HL-60 (cell line): ENCODE measurements around the gene RPAIN.
A peak's percentile ranks its signal among the peaks of the same experiment; 100 is the strongest.

Experiments used
- DNase-seq, 2 experiments: peaks; one replicate each; pipeline ENCODE4 v3.0.0-alpha.2; 2010 to 2020; ENCODE audit warnings: low read depth in 1 of 2, low spot score in 1 of 2
- H3K27ac ChIP-seq: fragments of 250-450 bp; sonication (Bioruptor Pico); replicated peaks from 2 replicates; pipeline ENCODE4 v1.5.1; 2020; ENCODE audit warnings: mild to moderate bottlenecking, moderate library complexity
- H3K27me3 ChIP-seq: fragments of 250-450 bp; sonication (Bioruptor Pico); 2 replicates; pipeline ENCODE4 v1.5.1; 2021; ENCODE audit warnings: mild to moderate bottlenecking, moderate library complexity; ENCODE audit not compliant: insufficient read depth, poor library complexity, severe bottlenecking
- H3K4me3 ChIP-seq: replicated peaks from 2 replicates; pipeline ENCODE4 v1.5.1; 2011; ENCODE audit warnings: mild to moderate bottlenecking, control low read depth, low read length; ENCODE audit not compliant: insufficient read depth
- GABPA ChIP-seq: IDR thresholded peaks from 2 replicates; pipeline ENCODE4 v1.6.1; 2012; ENCODE audit warnings: low read depth
- POLR2AphosphoS5 ChIP-seq: IDR thresholded peaks from 2 replicates; pipeline ENCODE4 v1.6.1; 2012; ENCODE audit warnings: low read depth
- SPI1 ChIP-seq: IDR thresholded peaks from 2 replicates; pipeline ENCODE4 v1.6.1; 2012; ENCODE audit warnings: low read depth, mild to moderate bottlenecking, borderline replicate concordance
- TF ChIP-seq, protein P1 (sequence below): IDR thresholded peaks from one replicate; pipeline ENCODE4 v1.5.1; 2011; ENCODE audit warnings: low read length, control low read depth, inconsistent platforms; ENCODE audit not compliant: insufficient read depth
- TF ChIP-seq, protein P2 (sequence below): IDR thresholded peaks from 2 replicates; pipeline ENCODE4 v1.6.1; 2012; ENCODE audit warnings: low read depth; ENCODE audit not compliant: insufficient replicate concordance

RPAIN gene

DNA sequence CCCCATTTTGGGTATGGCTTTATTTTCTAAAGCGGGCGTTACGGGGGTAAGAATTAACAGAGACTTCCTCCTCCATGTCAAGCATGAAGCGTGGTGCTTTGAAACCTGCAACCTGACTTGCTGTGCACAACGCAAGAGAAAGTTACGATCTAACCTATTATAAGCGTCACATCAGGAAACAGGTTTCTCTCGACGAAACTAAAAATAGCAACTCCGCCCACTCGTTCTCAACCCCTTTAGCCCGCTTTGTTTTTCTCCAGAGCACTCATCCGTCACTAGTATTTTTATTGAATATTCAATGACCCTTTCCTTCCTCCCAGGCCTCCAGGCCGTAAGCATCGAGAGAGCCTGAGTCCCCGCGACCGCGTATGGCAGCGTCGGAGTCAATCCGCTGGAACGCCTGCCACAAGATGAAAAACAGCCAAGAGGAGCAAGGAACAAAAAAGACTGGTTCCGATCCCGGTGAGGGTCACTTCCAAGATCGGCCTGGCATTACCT is 1.1 kb upstream of the RPAIN start:
- Histone ChIP-seq H3K27me3 (no peaks in the 10 kb centered on the region), H3K27ac (peak overlapping the region; percentile 90), H3K4me3 (peak overlapping the region; percentile 74)
- peak; percentile 18 to 38 for DNase-seq
- TF ChIP-seq, protein P1, sequence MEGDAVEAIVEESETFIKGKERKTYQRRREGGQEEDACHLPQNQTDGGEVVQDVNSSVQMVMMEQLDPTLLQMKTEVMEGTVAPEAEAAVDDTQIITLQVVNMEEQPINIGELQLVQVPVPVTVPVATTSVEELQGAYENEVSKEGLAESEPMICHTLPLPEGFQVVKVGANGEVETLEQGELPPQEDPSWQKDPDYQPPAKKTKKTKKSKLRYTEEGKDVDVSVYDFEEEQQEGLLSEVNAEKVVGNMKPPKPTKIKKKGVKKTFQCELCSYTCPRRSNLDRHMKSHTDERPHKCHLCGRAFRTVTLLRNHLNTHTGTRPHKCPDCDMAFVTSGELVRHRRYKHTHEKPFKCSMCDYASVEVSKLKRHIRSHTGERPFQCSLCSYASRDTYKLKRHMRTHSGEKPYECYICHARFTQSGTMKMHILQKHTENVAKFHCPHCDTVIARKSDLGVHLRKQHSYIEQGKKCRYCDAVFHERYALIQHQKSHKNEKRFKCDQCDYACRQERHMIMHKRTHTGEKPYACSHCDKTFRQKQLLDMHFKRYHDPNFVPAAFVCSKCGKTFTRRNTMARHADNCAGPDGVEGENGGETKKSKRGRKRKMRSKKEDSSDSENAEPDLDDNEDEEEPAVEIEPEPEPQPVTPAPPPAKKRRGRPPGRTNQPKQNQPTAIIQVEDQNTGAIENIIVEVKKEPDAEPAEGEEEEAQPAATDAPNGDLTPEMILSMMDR, result no peak
- TF ChIP-seq SPI1, result no peak
- TF ChIP-seq, protein P2, sequence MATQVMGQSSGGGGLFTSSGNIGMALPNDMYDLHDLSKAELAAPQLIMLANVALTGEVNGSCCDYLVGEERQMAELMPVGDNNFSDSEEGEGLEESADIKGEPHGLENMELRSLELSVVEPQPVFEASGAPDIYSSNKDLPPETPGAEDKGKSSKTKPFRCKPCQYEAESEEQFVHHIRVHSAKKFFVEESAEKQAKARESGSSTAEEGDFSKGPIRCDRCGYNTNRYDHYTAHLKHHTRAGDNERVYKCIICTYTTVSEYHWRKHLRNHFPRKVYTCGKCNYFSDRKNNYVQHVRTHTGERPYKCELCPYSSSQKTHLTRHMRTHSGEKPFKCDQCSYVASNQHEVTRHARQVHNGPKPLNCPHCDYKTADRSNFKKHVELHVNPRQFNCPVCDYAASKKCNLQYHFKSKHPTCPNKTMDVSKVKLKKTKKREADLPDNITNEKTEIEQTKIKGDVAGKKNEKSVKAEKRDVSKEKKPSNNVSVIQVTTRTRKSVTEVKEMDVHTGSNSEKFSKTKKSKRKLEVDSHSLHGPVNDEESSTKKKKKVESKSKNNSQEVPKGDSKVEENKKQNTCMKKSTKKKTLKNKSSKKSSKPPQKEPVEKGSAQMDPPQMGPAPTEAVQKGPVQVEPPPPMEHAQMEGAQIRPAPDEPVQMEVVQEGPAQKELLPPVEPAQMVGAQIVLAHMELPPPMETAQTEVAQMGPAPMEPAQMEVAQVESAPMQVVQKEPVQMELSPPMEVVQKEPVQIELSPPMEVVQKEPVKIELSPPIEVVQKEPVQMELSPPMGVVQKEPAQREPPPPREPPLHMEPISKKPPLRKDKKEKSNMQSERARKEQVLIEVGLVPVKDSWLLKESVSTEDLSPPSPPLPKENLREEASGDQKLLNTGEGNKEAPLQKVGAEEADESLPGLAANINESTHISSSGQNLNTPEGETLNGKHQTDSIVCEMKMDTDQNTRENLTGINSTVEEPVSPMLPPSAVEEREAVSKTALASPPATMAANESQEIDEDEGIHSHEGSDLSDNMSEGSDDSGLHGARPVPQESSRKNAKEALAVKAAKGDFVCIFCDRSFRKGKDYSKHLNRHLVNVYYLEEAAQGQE, result no peak
- no peak for TF ChIP-seq POLR2AphosphoS5
- no peak for TF ChIP-seq GABPA

DNA sequence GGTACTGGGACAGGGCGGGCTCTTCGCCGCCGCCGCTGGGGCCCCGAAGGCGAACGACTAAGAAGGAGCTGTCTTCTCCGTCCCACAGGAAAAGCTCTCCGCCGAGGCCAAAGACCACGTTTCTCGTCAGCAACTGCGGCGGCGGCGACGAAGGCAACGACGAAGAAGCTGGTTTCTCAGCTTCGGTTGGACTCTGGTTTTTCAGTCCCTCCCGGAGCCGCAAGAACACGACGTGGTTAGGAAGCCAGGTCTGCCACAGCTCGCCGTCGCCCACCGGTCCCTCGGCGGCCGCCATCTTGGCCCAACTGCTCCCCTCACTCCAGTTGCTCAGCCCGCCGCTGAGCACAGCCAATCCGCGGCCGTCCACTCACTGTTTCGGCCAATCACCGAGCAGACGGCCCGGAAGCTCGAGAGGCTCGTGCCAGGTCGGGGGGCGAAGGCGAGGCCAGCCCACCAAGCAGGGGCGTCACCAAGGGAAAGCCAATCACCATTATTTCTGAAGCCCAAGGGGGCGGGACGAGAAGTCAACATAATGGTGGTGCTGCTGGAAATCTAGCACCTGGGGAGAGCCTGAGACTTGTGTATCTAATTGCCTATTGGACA is 525 bp upstream of the RPAIN start, which contains the start of gene NUP88:
TSS of gene NUP88 (minus strand) at position 307 of the 603 bp plus-strand sequence. CDS start at position 295, 12 bp downstream.
- peak within 1 kb of the TSS; percentile 90 for H3K27ac ChIP-seq
- TF ChIP-seq POLR2AphosphoS5 (peak; percentile 51), GABPA (peak; percentile 27; the same call in 1 of the 2 replicates), SPI1 (no peak)
- TF ChIP-seq, protein P1, result no peak
- TF ChIP-seq, protein P2, result peak; percentile 17
- H3K27me3 ChIP-seq, result no peaks in the 10 kb centered on the region
- peak; percentile 82 to 94 for DNase-seq
- H3K4me3 ChIP-seq, result peak within 1 kb of the TSS; percentile 74

DNA sequence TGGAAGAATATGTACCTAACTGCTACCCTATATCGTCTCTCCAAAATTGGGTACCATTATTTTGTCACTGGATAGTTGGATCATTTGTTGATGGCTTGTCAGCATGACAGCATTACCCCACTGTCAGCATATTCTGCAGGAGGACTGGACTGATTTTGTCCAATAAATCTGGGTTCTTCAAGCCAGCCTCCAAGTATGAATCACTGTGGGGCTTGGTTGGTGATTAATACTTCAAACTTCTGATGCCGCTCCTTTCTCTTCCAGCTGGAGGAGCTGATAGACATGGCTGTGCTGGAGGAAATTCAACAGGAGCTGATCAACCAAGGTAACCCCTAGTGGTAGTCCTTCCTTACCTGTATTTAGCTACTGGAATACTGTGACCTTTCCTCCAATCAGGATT is 2.5 kb downstream of the RPAIN start:
- Histone ChIP-seq H3K4me3 (no peak overlapping the region), H3K27me3 (no peaks in the 10 kb centered on the region), H3K27ac (no peak overlapping the region)
- no peak for DNase-seq
- TF ChIP-seq GABPA (no peak), SPI1 (no peak)
- TF ChIP-seq, protein P2, result no peak
